ENCODE data around the gene MFSD11.
"Not testable (repeated sequence)": the region's sequence is repeated elsewhere in the genome, so short reads cannot be mapped to it uniquely, and the experiment has no call there.

MFSD11 gene

GRCh38 chr17:76772842-76773525, 35.1 kb downstream of the MFSD11 start:
- Mint-ChIP-seq H3K9me3 (no peaks in the 10 kb centered on the region), H3K4me1 (ENCODE audit: low read depth) (peaks cover 16% of the 10 kb centered on the region), H3K4me3 (peak overlapping the region; percentile 70)

GRCh38 chr17:76775021-76775600, 37.2 kb downstream of the MFSD11 start:
- Mint-ChIP-seq H3K27ac (no peak overlapping the region), H3K4me1 (ENCODE audit: low read depth) (peaks cover 16% of the 10 kb centered on the region)

More at GRCh38 chr17:76772842-76773525, 35.1 kb downstream of the MFSD11 start:
- Mint-ChIP-seq H3K36me3 (ENCODE audit: low read depth) (peaks cover 46% of the 10 kb centered on the region), H3K27me3 (ENCODE audit: low read depth) (no peaks in the 10 kb centered on the region), H3K27ac (peak overlapping the region; percentile 82)
- DNase-seq (ENCODE audit: low spot score) = peak; percentile 12

GRCh38 chr17:76781056-76781982, 43.4 kb downstream of the MFSD11 start:
- Mint-ChIP-seq H3K27me3 (ENCODE audit: low read depth) (no peaks in the 10 kb centered on the region), H3K4me3 (no peak overlapping the region), H3K36me3 (ENCODE audit: low read depth) (peaks cover 11% of the 10 kb centered on the region), H3K9me3 (no peaks in the 10 kb centered on the region), H3K4me1 (ENCODE audit: low read depth) (peaks cover under 1% of the 10 kb centered on the region), H3K27ac (no peak overlapping the region)
- DNase-seq (ENCODE audit: low spot score) = no peak

More at GRCh38 chr17:76775021-76775600, 37.2 kb downstream of the MFSD11 start:
- Mint-ChIP-seq H3K36me3 (ENCODE audit: low read depth) (peaks cover 45% of the 10 kb centered on the region), H3K9me3 (no peaks in the 10 kb centered on the region), H3K4me3 (no peak overlapping the region), H3K27me3 (ENCODE audit: low read depth) (no peaks in the 10 kb centered on the region)
- DNase-seq (ENCODE audit: low spot score) = no peak

- DNase-seq (ENCODE audit: low spot score) = no peak
- Mint-ChIP-seq H3K4me3 (no peak overlapping the region), H3K9me3 (no peaks in the 10 kb centered on the region), H3K27ac (no peak overlapping the region), H3K36me3 (ENCODE audit: low read depth) (peaks cover 7% of the 10 kb centered on the region), H3K4me1 (ENCODE audit: low read depth) (peaks cover 15% of the 10 kb centered on the region), H3K27me3 (ENCODE audit: low read depth) (no peaks in the 10 kb centered on the region)
Measured at GRCh38 chr17:76783146-76783545, 45.2 kb downstream of the MFSD11 start.

- Mint-ChIP-seq H3K9me3 (no peaks in the 10 kb centered on the region), H3K4me3 (no peak overlapping the region), H3K36me3 (ENCODE audit: low read depth) (peaks cover 2% of the 10 kb centered on the region), H3K4me1 (ENCODE audit: low read depth) (peaks cover 16% of the 10 kb centered on the region), H3K27me3 (ENCODE audit: low read depth) (no peaks in the 10 kb centered on the region), H3K27ac (no peak overlapping the region)
- no peak for DNase-seq (ENCODE audit: low spot score)
Measured at GRCh38 chr17:76784926-76785325, 47.0 kb downstream of the MFSD11 start.

GRCh38 chr17:76787866-76788265, 49.9 kb downstream of the MFSD11 start:
- H3K36me3 Mint-ChIP-seq (ENCODE audit: low read depth); H3K4me3 Mint-ChIP-seq; H3K27me3 Mint-ChIP-seq (ENCODE audit: low read depth); H3K27ac Mint-ChIP-seq; DNase-seq (ENCODE audit: low spot score); H3K9me3 Mint-ChIP-seq: not testable (repeated sequence)
- H3K4me1 Mint-ChIP-seq (ENCODE audit: low read depth) = peaks cover 27% of the 10 kb centered on the region

GRCh38 chr17:76789235-76789788, 51.4 kb downstream of the MFSD11 start:
- Mint-ChIP-seq H3K27me3 (ENCODE audit: low read depth) (no peaks in the 10 kb centered on the region), H3K4me1 (ENCODE audit: low read depth) (peaks cover 27% of the 10 kb centered on the region), H3K4me3 (no peak overlapping the region), H3K27ac (no peak overlapping the region), H3K36me3 (ENCODE audit: low read depth) (no peaks in the 10 kb centered on the region), H3K9me3 (no peaks in the 10 kb centered on the region)
- no peak for DNase-seq (ENCODE audit: low spot score)

- Mint-ChIP-seq H3K4me3 (peak overlapping the region; percentile 65), H3K4me1 (ENCODE audit: low read depth) (peaks cover 26% of the 10 kb centered on the region), H3K27ac (peak overlapping the region; percentile 19), H3K9me3 (no peaks in the 10 kb centered on the region), H3K27me3 (ENCODE audit: low read depth) (no peaks in the 10 kb centered on the region), H3K36me3 (ENCODE audit: low read depth) (no peaks in the 10 kb centered on the region)
- DNase-seq (ENCODE audit: low spot score) = peak; percentile 26
Measured at GRCh38 chr17:76791053-76791980, 53.4 kb downstream of the MFSD11 start.

GRCh38 chr17:76792348-76792747, 54.4 kb downstream of the MFSD11 start:
- no peaks in the 10 kb centered on the region for H3K27me3 Mint-ChIP-seq (ENCODE audit: low read depth)

GRCh38 chr17:76793775-76794174, 55.9 kb downstream of the MFSD11 start:
- DNase-seq (ENCODE audit: low spot score) = no peak
- Mint-ChIP-seq H3K9me3 (no peaks in the 10 kb centered on the region), H3K27me3 (ENCODE audit: low read depth) (no peaks in the 10 kb centered on the region), H3K27ac (no peak overlapping the region), H3K4me3 (no peak overlapping the region), H3K36me3 (ENCODE audit: low read depth) (no peaks in the 10 kb centered on the region), H3K4me1 (ENCODE audit: low read depth) (peaks cover 12% of the 10 kb centered on the region)

More at GRCh38 chr17:76792348-76792747, 54.4 kb downstream of the MFSD11 start:
- Mint-ChIP-seq H3K4me1 (ENCODE audit: low read depth) (peaks cover 20% of the 10 kb centered on the region), H3K27ac (no peak overlapping the region), H3K36me3 (ENCODE audit: low read depth) (no peaks in the 10 kb centered on the region), H3K9me3 (no peaks in the 10 kb centered on the region), H3K4me3 (no peak overlapping the region)
- DNase-seq (ENCODE audit: low spot score) = no peak

- Mint-ChIP-seq H3K9me3 (no peaks in the 10 kb centered on the region), H3K27ac (no peak overlapping the region), H3K27me3 (ENCODE audit: low read depth) (no peaks in the 10 kb centered on the region), H3K4me1 (ENCODE audit: low read depth) (peaks cover 9% of the 10 kb centered on the region), H3K4me3 (no peak overlapping the region), H3K36me3 (ENCODE audit: low read depth) (no peaks in the 10 kb centered on the region)
- no peak for DNase-seq (ENCODE audit: low spot score)
Measured at GRCh38 chr17:76796081-76796480, 58.2 kb downstream of the MFSD11 start.

GRCh38 chr17:76797241-76797840, 59.4 kb downstream of the MFSD11 start:
- no peaks in the 10 kb centered on the region for H3K27me3 Mint-ChIP-seq (ENCODE audit: low read depth)
- no peaks in the 10 kb centered on the region for H3K36me3 Mint-ChIP-seq (ENCODE audit: low read depth)
- no peak overlapping the region for H3K4me3 Mint-ChIP-seq
- H3K4me1 Mint-ChIP-seq (ENCODE audit: low read depth) = no peaks in the 10 kb centered on the region
- H3K9me3 Mint-ChIP-seq = no peaks in the 10 kb centered on the region
- no peak overlapping the region for H3K27ac Mint-ChIP-seq
- no peak for DNase-seq (ENCODE audit: low spot score)

GRCh38 chr17:76801706-76802105, 63.8 kb downstream of the MFSD11 start:
- H3K4me1 Mint-ChIP-seq (ENCODE audit: low read depth) = no peaks in the 10 kb centered on the region
- no peaks in the 10 kb centered on the region for H3K27me3 Mint-ChIP-seq (ENCODE audit: low read depth)
- no peaks in the 10 kb centered on the region for H3K9me3 Mint-ChIP-seq
- H3K27ac Mint-ChIP-seq = no peak overlapping the region
- H3K4me3 Mint-ChIP-seq = no peak overlapping the region
- DNase-seq (ENCODE audit: low spot score) = no peak
- H3K36me3 Mint-ChIP-seq (ENCODE audit: low read depth) = no peaks in the 10 kb centered on the region
